Gastrocnemius medialis (tissue), 4 donors: ENCODE measurements around the gene ARF1. TPM values are rescaled to one million over a fixed set of nuclear protein-coding genes. Genes with fewer than 3 reads are reported as not detected.

Experiments
- ATAC-seq, 2 donors: fragments of 150-250 bp; one replicate each; pipeline ENCODE4 v1.9.1; 2016
- DNase-seq, 2 donors: peaks; one replicate each; pipeline ENCODE4 v3.0.0-alpha.2; 2019
- H3K27ac ChIP-seq, 4 donors: fragments of 200-600 bp; sonication (generic); 1 replicate in 1 of 4; 2 replicates in 3 of 4; pipeline ENCODE4 v1.5.1; 2016 to 2018; ENCODE audit warnings: mild to moderate bottlenecking in 2 of 4, moderate library complexity in 1 of 4
- H3K27me3 ChIP-seq, 3 donors: fragments of 200-600 bp; sonication (generic) in 2 of 3; 1 replicate in 1 of 3; 2 replicates in 2 of 3; pipeline versions ENCODE4 v1.5.1 to v1.6.0; 2016 to 2019; ENCODE audit warnings: mild to moderate bottlenecking in 1 of 3, moderate library complexity in 1 of 3
- H3K36me3 ChIP-seq, 2 donors: fragments of 200-600 bp; sonication (generic) in 1 of 2; one replicate each; pipeline ENCODE4 v1.5.1; 2017 to 2018
- H3K4me1 ChIP-seq, 2 donors: fragments of 200-600 bp; sonication (generic) in 1 of 2; one replicate each; pipeline ENCODE4 v1.5.1; 2016 to 2017; ENCODE audit warnings: mild to moderate bottlenecking in 2 of 2
- H3K4me3 ChIP-seq, 4 donors: fragments of 200-600 bp; sonication (generic) in 3 of 4; 1 replicate in 1 of 4; 2 replicates in 3 of 4; pipeline ENCODE4 v1.5.1; 2016 to 2019; ENCODE audit warnings: mild to moderate bottlenecking in 2 of 4
- H3K9me3 ChIP-seq, 3 donors: fragments of 200-600 bp; sonication (generic) in 2 of 3; 1 replicate in 1 of 3; 2 replicates in 2 of 3; pipeline ENCODE4 v1.5.1; 2016 to 2019
- POLR2A ChIP-seq, 2 donors: fragments of 450-650 bp; IDR thresholded peaks; one replicate each; pipeline ENCODE4 v1.6.1; 2017; ENCODE audit warnings: antibody characterized with exemption in 2 of 2, mild to moderate bottlenecking in 2 of 2, moderate library complexity in 2 of 2
- in situ Hi-C, 4 donors: fragments of 200-750 bp; cut with MboI; loops; one replicate each; pipeline versions ENCODE4 v1.15.0 to v1.8.0; 2017; ENCODE audit warnings: low sequenced_read_pairs in 4 of 4
- intact Hi-C: fragments of 100-400 bp; cut with DNase I; formaldehyde crosslinking; loops from one replicate; pipeline ENCODE4 v1.15.1; 2023; ENCODE audit warnings: low total_unique reads
- total RNA-seq, 4 donors: library from RNA; depleted of rRNA; stranded (reverse); fragments of >200 nt; gene quantifications; one replicate each; pipeline versions ENCODE4 v1.1.0 to v1.2.3, GENCODE V29; 2016
- TF ChIP-seq, protein P1 (sequence below), 5 experiments: fragments of 450-650 bp in 3 of 5; fragments of 200-600 bp in 2 of 5; sonication (generic) in 2 of 5; IDR thresholded peaks in 4 of 5; conservative IDR thresholded peaks in 1 of 5; 1 replicate in 4 of 5; 2 replicates in 1 of 5; pipeline ENCODE4 v1.5.1; 2016 to 2019; ENCODE audit warnings: antibody characterized with exemption in 5 of 5, mild to moderate bottlenecking in 3 of 5, moderate library complexity in 3 of 5

The ARF1 gene
- total RNA-seq, 4 donors from 2014 or later, result 234 to 422 (median 306) TPM

DNA sequence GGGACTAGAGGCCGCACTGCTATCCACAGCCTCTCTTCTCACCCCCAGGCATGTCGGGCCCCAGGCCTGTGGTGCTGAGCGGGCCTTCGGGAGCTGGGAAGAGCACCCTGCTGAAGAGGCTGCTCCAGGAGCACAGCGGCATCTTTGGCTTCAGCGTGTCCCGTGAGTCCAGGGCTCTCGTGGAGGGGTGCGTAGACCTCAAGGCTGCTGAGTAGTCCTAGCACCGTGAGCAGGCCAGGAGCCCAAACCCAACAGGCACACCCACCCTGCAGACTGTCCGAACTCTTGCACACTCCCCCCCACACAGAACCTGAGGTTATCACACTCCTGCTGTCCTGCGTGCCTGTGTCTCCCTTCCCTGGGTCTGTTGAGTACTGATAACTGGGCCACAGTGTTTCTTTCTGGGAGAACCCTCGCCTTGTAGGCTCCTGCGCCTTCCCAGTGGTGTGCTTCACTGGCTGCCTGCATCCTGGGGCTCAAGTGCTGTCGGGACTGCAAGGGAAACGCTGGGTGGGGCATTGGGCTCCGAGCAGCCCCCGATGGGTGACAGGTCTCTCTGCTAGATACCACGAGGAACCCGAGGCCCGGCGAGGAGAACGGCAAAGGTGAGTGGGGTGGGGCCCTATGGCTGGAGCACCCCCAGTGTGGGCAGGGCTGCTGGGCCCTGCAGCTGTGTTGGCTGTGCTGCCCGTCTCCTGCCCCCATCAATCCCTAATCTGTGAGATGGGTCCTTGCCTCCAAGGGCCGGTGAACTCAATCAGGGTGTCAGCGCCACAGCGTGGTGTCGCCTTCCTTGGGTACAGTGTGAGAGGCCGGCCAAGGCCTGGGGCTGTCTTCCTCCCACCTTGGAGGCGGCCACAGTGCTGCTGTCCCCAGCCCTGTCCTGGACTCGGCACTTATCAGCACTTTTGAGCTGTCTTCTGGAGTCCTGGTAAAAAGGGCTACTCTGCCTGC, 63.2 kb downstream of the ARF1 start:
- no peak overlapping the region for H3K4me3 ChIP-seq
- intact Hi-C loops (no loop called here), in situ Hi-C loops (no loop called here)
- DNase-seq, result no peak
- H3K27me3 ChIP-seq, result no peaks in the 10 kb centered on the region
- TF ChIP-seq, protein P1, sequence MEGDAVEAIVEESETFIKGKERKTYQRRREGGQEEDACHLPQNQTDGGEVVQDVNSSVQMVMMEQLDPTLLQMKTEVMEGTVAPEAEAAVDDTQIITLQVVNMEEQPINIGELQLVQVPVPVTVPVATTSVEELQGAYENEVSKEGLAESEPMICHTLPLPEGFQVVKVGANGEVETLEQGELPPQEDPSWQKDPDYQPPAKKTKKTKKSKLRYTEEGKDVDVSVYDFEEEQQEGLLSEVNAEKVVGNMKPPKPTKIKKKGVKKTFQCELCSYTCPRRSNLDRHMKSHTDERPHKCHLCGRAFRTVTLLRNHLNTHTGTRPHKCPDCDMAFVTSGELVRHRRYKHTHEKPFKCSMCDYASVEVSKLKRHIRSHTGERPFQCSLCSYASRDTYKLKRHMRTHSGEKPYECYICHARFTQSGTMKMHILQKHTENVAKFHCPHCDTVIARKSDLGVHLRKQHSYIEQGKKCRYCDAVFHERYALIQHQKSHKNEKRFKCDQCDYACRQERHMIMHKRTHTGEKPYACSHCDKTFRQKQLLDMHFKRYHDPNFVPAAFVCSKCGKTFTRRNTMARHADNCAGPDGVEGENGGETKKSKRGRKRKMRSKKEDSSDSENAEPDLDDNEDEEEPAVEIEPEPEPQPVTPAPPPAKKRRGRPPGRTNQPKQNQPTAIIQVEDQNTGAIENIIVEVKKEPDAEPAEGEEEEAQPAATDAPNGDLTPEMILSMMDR (IDR thresholded peaks at IDR 0.05 in 4 of 5, conservative IDR thresholded peaks at IDR 0.05 in 1 of 5), result no peak
- TF ChIP-seq POLR2A (IDR thresholded peaks at IDR 0.05), result no peak
- peaks cover 0 to 30% of the 10 kb centered on the region in 2 donors for H3K36me3 ChIP-seq
- no peak for ATAC-seq
- no peak overlapping the region for H3K27ac ChIP-seq
- H3K4me1 ChIP-seq, result peaks cover 32 to 38% of the 10 kb centered on the region in 2 donors
- no peaks in the 10 kb centered on the region for H3K9me3 ChIP-seq

DNA sequence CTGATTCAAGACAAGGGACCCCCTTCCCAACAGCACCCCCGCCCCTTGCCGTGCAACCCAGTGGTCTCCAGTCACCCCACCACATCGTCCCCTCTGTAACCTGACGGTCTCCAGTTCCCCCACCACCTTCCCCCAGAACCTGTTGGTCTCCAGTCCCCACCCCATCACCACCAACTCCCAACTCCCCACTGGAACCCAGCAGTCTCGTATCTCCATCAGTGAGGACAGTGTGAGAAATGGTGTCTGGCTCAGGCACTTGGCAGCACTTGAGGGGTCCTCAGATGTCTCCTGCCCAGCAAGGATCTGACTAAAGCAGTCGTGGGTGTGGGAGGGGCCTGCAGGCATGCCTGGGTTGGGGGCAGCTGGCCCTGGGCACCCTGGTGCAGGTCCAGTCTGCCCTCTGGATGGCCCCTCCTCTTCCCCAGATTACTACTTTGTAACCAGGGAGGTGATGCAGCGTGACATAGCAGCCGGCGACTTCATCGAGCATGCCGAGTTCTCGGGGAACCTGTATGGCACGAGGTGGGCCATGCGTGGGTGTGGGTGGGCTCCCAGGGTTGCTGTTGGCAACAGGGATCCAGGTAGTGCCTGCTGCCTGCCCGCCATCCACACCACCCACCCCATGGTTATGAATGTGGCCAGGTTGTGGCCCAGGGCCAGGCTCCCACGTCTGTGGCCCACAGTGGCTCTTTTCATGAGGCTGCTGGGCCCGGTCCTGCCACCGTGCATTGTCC, 64.1 kb downstream of the ARF1 start:
- Histone ChIP-seq H3K9me3 (no peaks in the 10 kb centered on the region), H3K4me1 (peaks cover 23 to 30% of the 10 kb centered on the region in 2 donors), H3K27ac (no peak overlapping the region), H3K27me3 (no peaks in the 10 kb centered on the region), H3K4me3 (no peak overlapping the region), H3K36me3 (peaks cover 0 to 30% of the 10 kb centered on the region in 2 donors)
- DNase-seq (no peak), ATAC-seq (no peak)
- no peak for TF ChIP-seq POLR2A (IDR thresholded peaks at IDR 0.05)
- TF ChIP-seq, protein P1 (IDR thresholded peaks at IDR 0.05 in 4 of 5, conservative IDR thresholded peaks at IDR 0.05 in 1 of 5), result no peak
- in situ Hi-C loops, result no loop called here
- intact Hi-C loops, result no loop called here

GRCh38 chr1:228147151-228147693, 64.7 kb downstream of the ARF1 start:
- Histone ChIP-seq H3K4me3 (no peak overlapping the region), H3K36me3 (peaks cover 0 to 30% of the 10 kb centered on the region in 2 donors), H3K9me3 (no peaks in the 10 kb centered on the region), H3K27me3 (no peaks in the 10 kb centered on the region), H3K4me1 (peaks cover 17 to 24% of the 10 kb centered on the region in 2 donors), H3K27ac (no peak overlapping the region)
- no peak for TF ChIP-seq POLR2A (IDR thresholded peaks at IDR 0.05)
- TF ChIP-seq, protein P1 (IDR thresholded peaks at IDR 0.05 in 4 of 5, conservative IDR thresholded peaks at IDR 0.05 in 1 of 5), result no peak
- intact Hi-C loops, result no loop called here
- ATAC-seq, result no peak
- in situ Hi-C loops, result no loop called here
- DNase-seq, result no peak

DNA sequence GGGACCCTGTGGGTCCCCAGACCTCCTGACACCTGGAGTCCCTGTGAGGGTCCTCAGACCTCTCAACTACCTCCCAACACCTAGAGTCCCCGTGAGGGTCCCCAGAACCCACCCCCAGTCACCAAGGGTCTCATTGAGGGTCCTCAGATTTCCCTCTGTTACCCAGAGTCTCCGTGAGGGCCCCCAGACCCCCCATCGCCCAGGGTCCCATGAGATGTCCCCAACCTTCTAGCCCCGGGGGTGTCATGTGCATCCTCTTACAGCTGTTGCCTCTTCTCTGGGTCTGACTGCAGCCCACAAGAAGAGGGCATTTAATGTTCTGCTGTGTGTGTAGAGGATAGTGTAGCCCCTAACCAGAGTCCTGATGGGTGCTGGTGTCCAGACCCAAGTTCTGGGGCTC, 65.3 kb downstream of the ARF1 start:
- intact Hi-C loops, result no loop called here
- Histone ChIP-seq H3K9me3 (no peaks in the 10 kb centered on the region), H3K27ac (peak overlapping the region in 1 of 4 donors; percentile 66), H3K4me1 (peaks cover 11 to 18% of the 10 kb centered on the region in 2 donors), H3K4me3 (no peak overlapping the region), H3K36me3 (peaks cover 0 to 30% of the 10 kb centered on the region in 2 donors), H3K27me3 (no peaks in the 10 kb centered on the region)
- DNase-seq (peak in 1 of 2 donors; percentile 7), ATAC-seq (no peak)
- TF ChIP-seq, protein P1 (IDR thresholded peaks at IDR 0.05 in 4 of 5, conservative IDR thresholded peaks at IDR 0.05 in 1 of 5), result no peak
- no peak for TF ChIP-seq POLR2A (IDR thresholded peaks at IDR 0.05)
- in situ Hi-C loops, result no loop called here
